NCI-H2227 (cell line): ENCODE measurements around the gene LMF1.
A peak's percentile ranks its signal among the peaks of the same experiment; 100 is the strongest.
"Not testable (repeated sequence)": the region's sequence is repeated elsewhere in the genome, so short reads cannot be mapped to it uniquely, and the experiment has no call there.

Experiments
- DNase-seq: peaks from one replicate; lab custom pipeline; 2025; ENCODE audit not compliant: unreplicated experiment; lab: John Stamatoyannopoulos, UW

LMF1 gene

DNA sequence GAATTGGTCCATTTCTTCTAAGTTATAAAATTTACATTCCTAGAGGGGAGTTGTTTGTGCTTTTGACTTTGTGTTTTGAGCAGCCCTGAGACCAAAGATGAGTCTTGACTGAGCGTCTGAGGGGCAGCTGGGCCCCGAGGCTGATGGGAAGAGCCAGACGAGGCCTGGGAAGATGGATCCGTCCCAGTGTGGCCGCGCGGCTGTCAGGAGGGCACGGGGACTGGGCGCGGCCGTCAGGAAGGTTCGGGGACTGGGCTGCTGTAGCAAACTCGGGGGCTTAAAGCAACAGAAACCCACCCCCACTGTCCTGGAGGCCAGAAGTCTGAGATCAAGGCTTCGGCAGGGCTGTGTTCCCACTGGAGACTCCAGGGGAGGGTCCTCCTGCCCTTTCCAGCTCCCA lies 132.0 kb downstream of the LMF1 start:
- DNase-seq = no peak

DNA sequence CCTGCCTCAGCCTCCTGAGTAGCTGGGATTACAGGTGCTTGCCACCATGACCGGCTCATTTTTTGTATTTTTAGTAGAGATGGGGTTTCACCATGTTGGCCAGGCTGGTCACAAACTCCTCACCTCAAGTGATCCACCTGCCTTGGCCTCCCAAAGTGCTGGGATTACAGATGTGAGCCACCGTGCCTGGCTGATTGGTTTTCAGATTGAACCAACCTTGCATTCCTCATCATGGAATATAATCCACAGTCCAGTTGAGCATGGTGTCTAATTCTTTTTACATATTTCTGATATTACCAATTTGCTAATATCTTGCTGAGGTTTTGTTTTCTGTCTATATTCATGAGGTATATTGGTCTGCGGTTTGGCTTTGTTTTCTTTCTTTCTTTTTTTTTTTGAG lies 134.0 kb downstream of the LMF1 start:
- DNase-seq = not testable (repeated sequence)

DNA sequence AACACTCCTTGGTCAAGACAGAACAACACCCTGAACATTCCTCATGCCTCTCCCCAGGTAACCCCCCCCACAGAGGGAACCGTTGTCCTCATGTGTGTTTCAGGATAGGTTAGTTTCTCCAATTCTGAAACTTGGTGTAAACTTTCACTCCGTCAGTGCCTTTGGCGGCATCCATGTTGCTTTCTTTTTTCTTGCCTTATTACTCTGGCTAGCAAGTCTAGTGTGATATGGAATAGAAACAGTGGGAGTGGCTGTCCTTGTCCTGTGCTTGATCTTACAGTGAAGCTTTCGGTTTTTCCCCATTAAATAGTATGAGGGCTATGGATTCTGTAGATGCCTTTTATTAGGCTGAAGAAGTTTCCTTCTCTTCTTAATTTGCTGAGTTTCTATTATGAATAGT lies 134.6 kb downstream of the LMF1 start:
- no peak for DNase-seq

DNA sequence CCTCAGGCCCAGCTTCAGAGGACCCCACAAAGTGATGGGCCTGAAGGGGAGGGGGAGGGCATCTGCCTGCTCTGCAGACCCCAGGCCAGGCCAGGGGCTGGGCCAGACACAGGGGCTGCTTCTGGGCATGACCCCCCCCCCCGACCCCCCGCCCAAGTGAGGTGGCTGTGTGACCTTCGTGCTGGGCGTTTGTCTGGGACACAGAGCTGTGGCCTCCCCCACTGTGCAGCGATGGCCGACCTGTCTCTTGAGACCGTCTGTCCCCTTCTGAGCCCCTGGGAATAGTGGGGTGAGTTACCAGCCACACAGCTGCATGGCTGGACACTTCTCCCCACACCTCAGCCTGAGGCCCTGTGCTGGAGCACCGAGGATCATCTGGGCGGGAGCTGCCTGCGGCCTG lies 135.4 kb downstream of the LMF1 start:
- no peak for DNase-seq

DNA sequence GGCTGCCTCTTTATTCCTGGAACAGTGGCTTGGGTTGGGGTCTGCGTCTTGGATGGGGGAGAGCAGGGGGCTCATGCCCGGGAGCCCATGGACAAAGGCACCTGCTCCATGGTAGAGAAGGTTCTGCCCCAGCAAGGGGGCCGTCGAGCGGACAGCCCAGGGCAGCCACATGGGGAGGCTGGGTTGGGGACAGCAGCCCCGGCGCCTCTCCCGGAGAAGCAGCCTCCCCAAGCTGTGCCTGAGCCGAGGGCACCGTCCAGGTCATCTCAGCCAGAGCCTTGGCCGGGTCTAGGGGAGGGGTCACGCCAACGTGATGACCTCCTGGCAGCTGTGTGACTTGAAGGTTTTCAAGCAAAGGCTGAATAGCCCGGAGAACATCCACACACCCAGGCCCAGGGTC lies 137.4 kb downstream of the LMF1 start:
- no peak for DNase-seq

DNA sequence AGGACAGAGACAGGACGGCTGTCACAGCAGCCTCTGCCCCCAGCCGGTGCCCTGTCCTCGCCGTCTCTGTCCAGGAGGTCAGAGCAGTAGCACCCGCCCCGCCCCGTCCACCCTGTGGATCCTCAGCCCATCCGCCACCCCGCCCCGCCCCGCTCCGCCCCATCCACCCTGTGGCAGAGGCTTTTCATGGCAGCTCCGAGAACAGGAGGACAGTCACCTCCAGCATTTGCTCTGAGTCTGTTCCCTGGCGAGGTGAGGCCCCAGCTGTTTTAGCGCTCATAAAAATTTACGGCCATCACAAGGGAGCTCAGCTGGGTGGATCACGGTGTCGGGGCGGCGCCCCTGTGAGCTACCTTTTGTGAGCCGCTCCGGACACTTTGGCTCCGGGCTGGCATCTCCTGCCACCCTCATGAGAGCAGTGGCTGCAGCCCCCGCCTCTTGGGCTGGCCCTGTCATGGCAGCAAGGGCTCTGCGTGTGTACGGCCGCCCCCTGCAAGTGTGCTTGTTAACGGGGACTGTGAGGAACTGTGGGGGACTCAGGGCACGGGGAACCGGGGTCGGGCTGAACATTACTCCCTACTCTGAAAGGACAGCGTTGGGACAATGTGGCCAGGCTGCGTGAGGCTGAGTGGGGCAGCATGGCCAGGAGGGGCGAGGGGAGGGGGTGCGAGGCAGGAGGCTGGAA lies 138.0 kb downstream of the LMF1 start:
- no peak for DNase-seq

DNA sequence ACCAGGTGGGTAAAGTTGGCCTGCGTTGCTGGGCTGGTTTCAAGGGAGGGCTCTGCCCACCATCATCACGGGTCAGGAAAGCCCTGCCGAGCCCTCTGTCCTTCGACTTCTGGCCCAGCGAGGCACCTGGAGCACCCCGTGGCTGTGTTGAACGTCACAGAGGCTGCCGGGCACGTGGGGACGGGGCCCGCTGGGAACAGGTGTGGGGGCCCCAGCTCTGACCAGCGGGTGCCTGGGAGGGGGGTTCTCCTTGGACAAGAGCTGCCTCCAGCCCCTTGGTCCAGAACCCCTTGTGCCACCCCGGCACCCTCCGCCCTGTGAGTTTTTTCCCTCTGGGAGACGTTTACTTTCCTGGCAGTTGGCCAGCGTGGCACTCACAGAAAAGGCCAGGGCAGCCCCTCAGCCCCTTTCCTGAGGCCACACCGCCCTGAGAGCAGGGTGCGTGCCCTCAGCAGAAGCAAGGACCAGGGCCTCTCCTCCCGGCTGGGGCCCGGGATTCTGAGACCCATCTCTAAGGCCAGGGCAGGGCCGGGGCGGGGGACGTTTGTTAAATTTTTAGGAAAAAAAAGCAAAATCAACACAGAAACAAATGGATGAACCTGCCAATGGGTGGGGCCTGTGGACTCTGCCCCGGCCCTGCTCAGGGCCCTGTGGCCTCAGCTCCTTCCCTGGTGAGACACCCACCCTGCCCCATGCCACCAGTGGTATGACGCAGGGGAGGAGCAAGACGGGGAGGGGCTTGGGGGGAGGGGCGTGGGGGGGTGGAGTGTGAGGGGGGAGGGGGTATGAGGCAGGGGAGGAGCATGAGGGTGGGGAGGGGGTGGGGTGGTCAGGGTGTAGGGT lies 139.0 kb downstream of the LMF1 start:
- no peak for DNase-seq

DNA sequence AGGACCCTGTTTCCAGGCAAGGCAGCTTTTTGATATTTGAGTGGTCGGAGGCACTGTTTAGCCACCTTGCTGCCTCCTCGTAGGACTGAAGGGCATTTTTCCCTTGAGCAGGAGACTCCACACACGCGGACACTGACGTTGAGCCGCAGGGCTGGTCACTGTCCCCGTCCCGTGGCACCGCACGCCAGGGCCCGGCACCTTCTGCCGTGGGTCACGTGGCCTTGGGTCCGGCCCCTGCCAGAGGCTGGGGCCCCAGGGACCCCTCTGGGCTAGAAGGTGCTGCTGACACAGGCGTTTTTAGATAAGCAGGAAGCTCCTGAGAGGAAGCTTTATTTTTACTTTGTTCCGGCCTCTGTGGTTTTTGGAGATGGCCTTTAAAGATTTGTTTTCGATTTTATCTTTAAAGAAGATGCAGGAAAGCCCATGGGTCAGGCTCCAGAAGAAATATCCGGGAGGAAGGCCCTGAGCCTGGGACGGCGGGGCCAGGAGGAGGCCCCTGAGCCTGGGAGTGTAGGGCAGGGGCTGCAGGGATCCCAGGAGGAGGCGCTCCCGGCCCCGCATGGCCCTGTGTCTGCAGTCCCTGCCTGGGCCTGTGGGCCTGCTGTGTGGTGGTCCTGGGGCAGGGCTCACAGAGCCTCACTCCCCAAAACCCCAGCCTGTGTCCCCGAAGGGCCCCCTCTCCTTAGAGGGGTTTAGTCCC lies 139.8 kb downstream of the LMF1 start:
- no peak for DNase-seq

DNA sequence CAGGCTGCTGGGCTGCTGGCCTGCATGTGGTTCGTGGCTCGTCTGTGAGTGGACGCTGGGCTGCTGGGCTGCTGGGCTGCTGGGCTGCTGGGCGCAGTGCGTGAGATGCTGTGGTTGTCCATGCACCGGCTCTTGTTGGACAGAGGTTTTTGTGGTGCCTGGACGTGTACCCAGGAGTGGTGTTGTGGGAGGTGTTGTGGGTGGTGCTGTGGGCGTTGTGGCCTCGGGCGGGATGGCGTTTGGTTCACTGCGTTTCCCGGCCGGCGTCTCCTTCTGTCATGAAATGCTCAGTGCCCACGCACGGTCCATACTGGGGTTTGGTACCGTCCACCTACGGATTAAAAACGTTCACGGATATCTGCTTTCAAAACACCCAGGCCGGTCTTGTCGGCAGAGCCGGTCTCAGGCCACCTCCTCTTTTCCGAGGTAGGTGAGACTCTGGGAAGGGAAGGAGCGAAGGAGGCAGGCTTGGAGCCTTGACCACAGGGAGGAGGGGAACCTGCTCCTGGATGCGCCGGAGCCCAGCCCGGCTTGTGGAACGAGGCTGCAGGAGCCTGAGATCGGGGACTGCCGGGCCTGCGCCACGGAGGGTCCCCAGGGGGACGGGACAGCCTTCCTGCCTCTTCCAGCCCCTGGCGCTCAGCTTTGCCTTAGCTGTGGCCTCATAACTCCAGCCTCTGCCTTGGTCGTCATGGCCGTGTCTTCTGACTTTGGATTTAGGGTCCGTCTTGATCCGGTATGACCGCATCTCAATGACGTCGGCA lies 140.5 kb downstream of the LMF1 start:
- no peak for DNase-seq

DNA sequence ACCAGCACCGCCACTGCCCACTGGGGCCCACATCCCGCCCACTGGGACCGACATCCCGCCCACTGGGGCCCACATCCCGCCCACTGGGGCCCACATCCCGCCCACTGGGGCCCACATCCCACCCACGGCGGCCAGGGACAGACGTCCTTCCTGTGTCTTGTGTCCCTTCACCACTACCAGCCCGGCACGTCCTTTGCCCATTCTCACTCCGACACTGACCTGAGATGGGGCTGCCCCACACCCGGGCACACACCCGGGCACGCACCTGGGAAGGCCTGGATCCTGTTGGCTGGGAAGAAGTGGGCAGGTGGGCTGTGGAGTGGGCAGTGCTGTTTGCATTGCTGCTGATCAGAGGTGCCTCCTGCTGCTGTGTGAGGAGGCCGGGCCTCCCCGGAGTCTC lies 141.9 kb downstream of the LMF1 start:
- DNase-seq = no peak

DNA sequence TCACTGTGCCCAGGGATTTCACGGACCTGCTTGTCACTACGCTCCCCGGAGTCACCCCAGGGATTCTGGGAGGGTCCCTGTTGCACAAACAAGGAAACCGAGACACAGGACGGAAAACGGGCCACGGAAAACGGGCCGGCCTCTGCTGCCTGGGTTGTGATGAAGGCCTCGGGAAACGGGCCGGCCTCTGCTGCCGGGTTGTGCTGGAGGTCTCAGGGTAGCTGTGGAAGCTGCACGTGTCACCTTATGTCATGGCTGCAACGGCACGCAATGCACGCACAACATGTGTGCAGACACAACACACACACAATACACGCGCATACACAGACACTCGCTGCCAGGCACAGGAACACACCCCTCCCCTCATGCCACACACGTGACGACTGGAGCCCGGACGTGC lies 143.3 kb downstream of the LMF1 start:
- no peak for DNase-seq

DNA sequence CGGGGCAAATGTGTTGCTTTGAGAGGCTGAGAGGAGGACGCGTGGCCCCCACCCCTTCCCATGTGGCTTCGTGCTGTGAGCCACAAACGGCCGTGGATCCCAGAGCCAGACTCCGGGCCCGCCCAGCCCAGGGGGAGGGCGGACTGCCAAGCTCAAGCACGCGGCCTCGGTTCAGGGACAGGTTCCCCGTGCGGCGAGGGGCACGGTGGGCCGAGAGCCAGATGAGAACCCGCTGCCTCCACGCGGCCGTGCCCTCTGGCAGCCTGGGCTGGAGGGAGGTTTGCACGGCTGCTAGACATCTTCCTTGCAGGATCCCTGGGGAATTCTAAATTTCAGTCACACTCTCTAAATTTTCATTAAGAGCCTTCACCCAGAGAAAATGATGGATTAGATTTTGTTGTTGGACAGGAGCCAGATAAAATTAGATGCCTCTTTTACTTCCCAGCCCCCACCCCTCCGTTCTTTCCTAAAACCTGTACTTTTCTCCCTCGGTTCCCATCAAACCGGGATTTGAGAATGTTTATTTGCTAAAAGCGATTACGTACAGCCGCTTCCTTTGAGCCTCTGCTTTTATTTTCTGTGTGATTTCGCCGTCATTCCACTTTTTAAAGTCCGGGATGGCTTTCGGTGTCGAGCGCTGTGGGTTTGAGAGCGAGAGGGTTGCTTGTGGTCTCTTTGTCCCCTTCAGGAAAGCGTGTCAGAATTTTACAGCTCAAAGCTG lies 145.3 kb downstream of the LMF1 start:
- DNase-seq = peak; percentile 88

DNA sequence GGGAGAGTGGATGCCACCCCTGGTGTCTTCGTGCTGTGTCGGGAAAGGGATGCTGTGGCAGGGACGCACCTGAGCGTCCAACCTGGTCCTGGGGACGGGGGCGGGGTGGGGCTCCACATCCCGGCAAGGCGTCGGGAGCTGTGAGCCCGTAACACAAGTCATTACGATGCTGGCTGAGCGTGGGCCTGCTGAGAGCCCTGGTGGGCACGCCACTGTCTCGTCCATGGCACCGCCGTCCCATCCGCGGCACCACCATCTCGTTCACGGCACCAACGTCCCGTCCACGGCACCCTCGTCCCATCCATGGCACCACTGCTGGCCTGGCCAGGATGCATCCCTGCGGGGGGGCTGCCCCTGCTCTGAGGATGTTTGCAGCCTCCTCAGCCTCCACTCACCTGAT lies 146.2 kb downstream of the LMF1 start:
- no peak for DNase-seq

DNA sequence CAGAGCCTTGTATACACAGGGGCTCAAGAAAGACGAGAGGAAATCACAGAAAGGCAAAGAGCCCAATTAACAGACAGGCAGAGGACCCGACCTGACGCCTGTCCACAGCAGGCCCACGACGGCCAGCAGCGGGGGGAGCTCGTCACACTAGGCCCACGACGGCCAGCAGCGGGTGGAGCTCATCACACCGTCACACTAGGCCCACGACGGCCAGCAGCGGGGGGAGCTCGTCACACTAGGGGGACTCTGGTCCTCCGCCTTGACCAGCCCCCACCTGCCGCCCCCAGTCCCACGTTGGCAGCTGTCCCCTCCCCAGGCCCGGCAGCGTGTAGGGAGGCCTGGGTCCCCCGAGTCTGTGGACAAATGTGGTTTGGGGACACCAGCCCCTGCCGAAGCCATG lies 146.6 kb downstream of the LMF1 start:
- no peak for DNase-seq

DNA sequence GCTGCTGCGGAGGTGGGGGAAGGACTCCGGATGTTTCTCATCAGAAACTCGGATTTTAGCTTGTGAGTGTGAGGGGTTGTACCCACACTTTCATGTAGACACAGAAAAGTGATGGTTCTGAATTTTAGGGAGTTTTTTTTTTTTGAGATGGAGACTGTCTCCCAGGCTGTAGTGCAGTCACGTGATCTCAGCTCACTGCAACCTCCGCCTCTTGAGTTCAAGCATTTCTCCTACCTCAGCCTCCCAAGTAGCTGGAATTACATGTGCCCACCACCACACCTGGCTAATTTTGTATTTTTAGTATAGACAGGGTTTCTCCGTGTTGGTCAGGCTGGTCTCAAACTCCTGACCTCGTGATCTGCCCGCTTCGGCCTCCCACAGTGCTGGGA lies 147.9 kb downstream of the LMF1 start:
- no peak for DNase-seq

DNA sequence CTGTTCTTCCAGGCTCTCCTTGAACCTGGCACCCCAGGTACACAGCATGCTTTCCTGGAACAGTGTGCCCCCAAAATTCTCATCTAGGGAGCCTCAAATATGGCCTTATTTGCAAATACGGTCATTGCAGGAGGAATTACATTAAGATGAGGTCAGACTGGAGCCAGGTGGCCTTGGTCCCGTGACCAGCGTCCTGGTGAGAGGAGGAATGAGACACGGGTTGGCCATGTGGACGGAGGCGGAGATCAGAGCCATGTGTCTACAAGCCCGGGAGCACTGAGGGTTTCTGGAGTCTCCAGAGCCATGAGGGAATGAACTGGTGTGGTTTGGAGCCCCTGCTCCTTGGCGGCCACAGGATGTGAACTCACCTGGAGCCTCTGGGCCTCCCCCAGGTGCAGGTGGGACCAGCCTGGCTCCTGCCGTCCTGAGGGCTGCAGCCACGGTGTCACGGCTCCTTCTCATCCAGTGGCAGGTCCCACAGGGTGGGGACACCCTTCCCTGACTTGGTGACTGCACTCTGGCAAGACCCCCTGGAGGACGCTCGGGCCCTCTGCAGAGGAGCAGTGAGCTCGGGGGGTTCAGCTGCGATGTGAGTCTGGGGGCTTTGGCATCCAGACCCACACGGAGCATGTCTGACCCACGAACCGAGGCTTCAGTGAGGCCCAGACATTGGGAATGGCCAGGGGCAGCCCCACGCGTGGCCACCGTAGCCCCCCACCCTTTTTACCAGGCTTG lies 148.4 kb downstream of the LMF1 start:
- DNase-seq = no peak

DNA sequence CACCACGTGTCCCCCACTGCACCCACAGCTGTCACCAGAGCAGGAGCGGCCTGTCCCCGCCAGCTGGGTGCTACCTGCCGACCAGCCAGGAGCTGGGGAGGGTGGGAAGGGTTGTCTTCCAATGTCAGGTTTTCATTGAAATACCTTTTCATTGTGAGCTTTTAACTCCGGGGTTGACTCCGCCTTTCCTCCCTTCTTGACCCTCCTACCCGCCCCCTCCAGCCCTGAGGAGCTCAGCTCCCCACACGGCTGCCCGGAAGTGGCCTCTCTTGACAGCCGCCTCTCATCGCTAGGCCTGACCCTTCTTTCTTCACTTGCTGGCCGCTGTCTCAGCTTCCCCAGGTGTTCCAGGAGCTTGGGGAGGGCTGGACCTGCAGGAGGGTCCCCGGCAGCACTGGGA lies 149.0 kb downstream of the LMF1 start:
- DNase-seq = no peak

DNA sequence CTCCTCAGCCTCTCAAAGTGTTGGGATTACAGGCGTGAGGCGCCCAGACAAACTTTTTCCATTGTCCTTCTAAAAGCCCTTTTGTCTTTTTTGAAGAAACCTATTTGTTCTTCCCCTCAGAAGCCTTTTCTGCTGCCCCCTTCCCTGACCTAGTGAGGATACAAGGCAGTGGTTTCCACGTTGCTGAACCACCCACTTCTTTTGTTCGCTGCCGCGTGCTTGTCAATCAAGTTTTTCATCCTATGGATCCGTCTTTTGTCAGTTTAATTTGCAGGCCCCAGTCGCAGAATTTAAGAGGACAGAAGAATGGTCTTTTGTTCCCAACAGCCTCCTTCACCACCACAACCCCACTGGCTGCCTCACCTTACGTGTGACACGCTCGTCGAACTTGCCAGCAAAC lies 150.0 kb downstream of the LMF1 start:
- DNase-seq = no peak

DNA sequence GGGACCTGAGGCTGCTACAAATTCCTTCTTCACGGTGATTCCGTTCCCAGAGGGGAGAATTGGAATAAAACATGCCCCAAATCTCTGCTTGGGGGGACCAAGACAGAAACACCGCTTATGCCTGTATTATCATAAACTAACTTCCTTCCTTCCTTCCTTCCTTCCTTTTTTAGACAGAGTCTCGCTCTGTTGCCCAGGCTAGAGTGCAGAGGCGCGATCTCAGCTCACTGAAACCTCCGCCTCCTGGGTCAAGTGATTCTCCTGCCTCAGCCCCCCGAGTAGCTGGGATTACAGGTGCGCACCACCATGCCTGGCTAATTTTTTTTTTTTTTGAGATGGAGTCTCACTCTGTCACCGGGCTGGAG lies 150.8 kb downstream of the LMF1 start:
- not testable (repeated sequence) for DNase-seq
